IPS DF 6.9 (cell line): ENCODE measurements around the gene CCP110.

ENCODE experiments used
- DNase-seq: peaks from one replicate; pipeline ENCODE4 v3.0.0-alpha.2; 2013; ENCODE audit warnings: low read depth, low spot score
- H3K27ac ChIP-seq: one replicate; pipeline ENCODE4 v1.5.1; 2013; ENCODE audit warnings: low read length, control low read depth
- H3K27me3 ChIP-seq: 2 replicates; pipeline ENCODE4 v1.6.1; 2013; ENCODE audit warnings: mild to moderate bottlenecking, low read length; ENCODE audit not compliant: control insufficient read depth, insufficient read depth
- H3K36me3 ChIP-seq: 2 replicates; pipeline ENCODE4 v1.6.1; 2013; ENCODE audit warnings: low read length; ENCODE audit not compliant: control insufficient read depth, insufficient read depth
- H3K4me1 ChIP-seq: 2 replicates; pipeline ENCODE4 v1.6.1; 2013; ENCODE audit warnings: low read length; ENCODE audit not compliant: control insufficient read depth, insufficient read depth
- H3K4me3 ChIP-seq: 2 replicates; pipeline ENCODE4 v1.5.1; 2013; ENCODE audit warnings: mild to moderate bottlenecking, low read length
- H3K9me3 ChIP-seq: 2 replicates; pipeline ENCODE4 v1.6.1; 2013; ENCODE audit warnings: low read length, inconsistent platforms; ENCODE audit not compliant: control insufficient read depth, insufficient read depth
- WGBS: extraction: QIAGEN DNeasy Blood & Tissue Kit; methylation state at CpG from one replicate; pipeline ENCODE4 v1.1.7; 2013; ENCODE audit warnings: mixed read lengths, missing lambda C conversion rate; ENCODE audit not compliant: insufficient read length, insufficient coverage; 5-methylcytosine and 5-hydroxymethylcytosine counted together

The CCP110 gene

GRCh38 chr16:19599968-19600716 lies 76.4 kb downstream of the CCP110 start:
- no peak for DNase-seq
- Histone ChIP-seq H3K36me3 (no peaks in the 10 kb centered on the region), H3K27ac (no peak overlapping the region), H3K9me3 (no peaks in the 10 kb centered on the region), H3K4me1 (peaks cover 2% of the 10 kb centered on the region; the same call in 1 of the 2 replicates), H3K4me3 (no peak overlapping the region), H3K27me3 (no peaks in the 10 kb centered on the region)
- no CpG with 5 or more reads among the region's 5 CpGs for WGBS

- Histone ChIP-seq H3K36me3 (no peaks in the 10 kb centered on the region), H3K4me1 (peaks cover 2% of the 10 kb centered on the region; the same call in 1 of the 2 replicates), H3K27me3 (no peaks in the 10 kb centered on the region), H3K4me3 (no peak overlapping the region), H3K27ac (no peak overlapping the region), H3K9me3 (no peaks in the 10 kb centered on the region)
- peak; percentile 9 for DNase-seq
- no CpG with 5 or more reads among the region's 13 CpGs for WGBS
Measured at GRCh38 chr16:19601083-19601976, 77.6 kb downstream of the CCP110 start.
